ENCODE measurements around the gene WDR37. TPM values are rescaled to one million over a fixed set of nuclear protein-coding genes. Genes with fewer than 3 reads are reported as not detected.

The WDR37 gene
- polyA plus RNA-seq, 2 donors, result 4.3 to 5.0 TPM

Other genes starting within 250 kb of the WDR37 start
- 10 to 100 TPM; 19.7 to 22.4 TPM for gene LARP4B, start 124.7 kb upstream of the WDR37 start, polyA plus RNA-seq
- gene GTPBP4, start 68.0 kb upstream of the WDR37 start, polyA plus RNA-seq, result 10 to 100 TPM in 1 of 2 donors, 1 to 10 TPM in 1; 9.8 to 29.4 TPM
- gene IDI2, start 30.5 kb upstream of the WDR37 start, polyA plus RNA-seq, result not detected
- gene IDI1, start 7.3 kb upstream of the WDR37 start, polyA plus RNA-seq, result 10 to 100 TPM; 44.5 to 51.4 TPM

Data from esophagus (tissue), 2 donors.